H9 (cell line): ENCODE measurements around the gene PDZRN4. TPM values are rescaled to one million over a fixed set of nuclear protein-coding genes. Genes with fewer than 3 reads are reported as not detected.

Source experiments
- DNase-seq: peaks from one replicate; pipeline ENCODE4 v3.0.0-alpha.2; 2017
- H2AFZ ChIP-seq: one replicate; pipeline ENCODE4 v1.6.1; 2013; ENCODE audit warnings: mild to moderate bottlenecking, low read length, control low read depth, moderate library complexity
- H2AK5ac ChIP-seq: 2 replicates; pipeline ENCODE4 v1.6.1; 2013; ENCODE audit warnings: low read length, control low read depth, mixed read lengths; ENCODE audit not compliant: insufficient read length
- H2BK120ac ChIP-seq: one replicate; pipeline ENCODE4 v1.6.1; 2013; ENCODE audit warnings: low read depth, mild to moderate bottlenecking, low read length, control low read depth, inconsistent platforms; ENCODE audit not compliant: poor library complexity, severe bottlenecking
- H2BK12ac ChIP-seq: 2 replicates; pipeline ENCODE4 v1.6.1; 2013; ENCODE audit warnings: low read length, control low read depth, mixed read lengths, low read depth; ENCODE audit not compliant: insufficient read length
- H2BK15ac ChIP-seq: 2 replicates; pipeline ENCODE4 v1.6.1; 2013; ENCODE audit warnings: low read depth, low read length, control low read depth
- H2BK20ac ChIP-seq: one replicate; pipeline ENCODE4 v1.6.1; 2013; ENCODE audit warnings: low read depth, mild to moderate bottlenecking, low read length, control low read depth, inconsistent platforms; ENCODE audit not compliant: poor library complexity, severe bottlenecking
- H2BK5ac ChIP-seq: 2 replicates; pipeline ENCODE4 v1.6.1; 2013; ENCODE audit warnings: low read length, control low read depth, mixed read lengths; ENCODE audit not compliant: insufficient read length
- H3K14ac ChIP-seq: 2 replicates; pipeline ENCODE4 v1.6.1; 2013; ENCODE audit warnings: low read length, control low read depth; ENCODE audit not compliant: insufficient read depth
- H3K18ac ChIP-seq: 2 replicates; pipeline ENCODE4 v1.6.1; 2013; ENCODE audit warnings: low read depth, mild to moderate bottlenecking, mixed read lengths, low read length, control low read depth; ENCODE audit not compliant: insufficient read length
- H3K23ac ChIP-seq: 2 replicates; pipeline ENCODE4 v1.6.1; 2013; ENCODE audit warnings: low read length, control low read depth, mixed read lengths, low read depth; ENCODE audit not compliant: insufficient read length
- H3K23me2 ChIP-seq: 2 replicates; pipeline ENCODE4 v1.6.1; 2013; ENCODE audit warnings: low read depth, mild to moderate bottlenecking, mixed read lengths, low read length, control low read depth; ENCODE audit not compliant: insufficient read length, poor library complexity, severe bottlenecking
- H3K27ac ChIP-seq: 2 replicates; pipeline ENCODE4 v1.5.1; 2013; ENCODE audit warnings: low read length, control low read depth, mixed read lengths, low read depth; ENCODE audit not compliant: insufficient read length
- H3K27me3 ChIP-seq: 2 replicates; pipeline ENCODE4 v1.6.1; 2013; ENCODE audit warnings: low read length, control low read depth, inconsistent platforms; ENCODE audit not compliant: insufficient read depth
- H3K4ac ChIP-seq: 2 replicates; pipeline ENCODE4 v1.6.1; 2013; ENCODE audit warnings: low read depth, mild to moderate bottlenecking, control low read depth, inconsistent platforms, low read length, moderate library complexity
- H3K4me1 ChIP-seq: 2 replicates; pipeline ENCODE4 v1.6.1; 2013; ENCODE audit warnings: low read length, control low read depth, inconsistent platforms; ENCODE audit not compliant: insufficient read depth
- H3K4me2 ChIP-seq: 2 replicates; pipeline ENCODE4 v1.6.1; 2013; ENCODE audit warnings: low read length, control low read depth, mixed read lengths; ENCODE audit not compliant: insufficient read length, insufficient read depth
- H3K56ac ChIP-seq: 2 replicates; pipeline ENCODE4 v1.6.1; 2013; ENCODE audit warnings: low read depth, mild to moderate bottlenecking, mixed read lengths, low read length, control low read depth; ENCODE audit not compliant: insufficient read length
- H3K79me1 ChIP-seq: 2 replicates; pipeline ENCODE4 v1.6.1; 2013; ENCODE audit warnings: low read depth, mild to moderate bottlenecking, moderate library complexity, low read length, control low read depth, inconsistent platforms; ENCODE audit not compliant: insufficient read depth, poor library complexity, severe bottlenecking
- H3K79me2 ChIP-seq: 2 replicates; pipeline ENCODE4 v1.6.1; 2013; ENCODE audit warnings: low read length, control low read depth, inconsistent platforms; ENCODE audit not compliant: insufficient read depth
- H3K9ac ChIP-seq: 2 replicates; pipeline ENCODE4 v1.6.1; 2013; ENCODE audit warnings: low read length, control low read depth, mixed read lengths; ENCODE audit not compliant: insufficient read length; ENCODE audit errors: extremely low read depth
- H3K9me3 ChIP-seq: one replicate; pipeline ENCODE4 v1.6.1; 2013; ENCODE audit warnings: low read depth, low read length, inconsistent platforms; ENCODE audit not compliant: control insufficient read depth
- H3T11ph ChIP-seq: one replicate; pipeline ENCODE4 v1.6.1; 2013; ENCODE audit warnings: mild to moderate bottlenecking, low read length, control low read depth, inconsistent platforms
- H4K20me1 ChIP-seq: one replicate; pipeline ENCODE4 v1.6.1; 2013; ENCODE audit not compliant: control insufficient read depth, insufficient read length, insufficient read depth
- H4K5ac ChIP-seq: 2 replicates; pipeline ENCODE4 v1.6.1; 2013; ENCODE audit warnings: low read depth, mild to moderate bottlenecking, mixed read lengths, low read length, control low read depth; ENCODE audit not compliant: insufficient read length
- H4K8ac ChIP-seq: replicated peaks from 2 replicates; pipeline ENCODE4 v1.6.1; 2013; ENCODE audit warnings: low read length, control low read depth, mixed read lengths, low read depth; ENCODE audit not compliant: insufficient read length
- H4K91ac ChIP-seq: 2 replicates; pipeline ENCODE4 v1.6.1; 2013; ENCODE audit warnings: low read depth, mild to moderate bottlenecking, moderate library complexity, mixed read lengths, low read length, control low read depth; ENCODE audit not compliant: insufficient read length
- H3K27ac Mint-ChIP-seq, 3 experiments: 2 replicates in 2 of 3; 3 replicates in 1 of 3; pipeline ENCODE4 v1.8.0; 2020 to 2021; ENCODE audit warnings: mixed read lengths in 3 of 3, mild to moderate bottlenecking in 1 of 3, moderate library complexity in 1 of 3
- H3K27me3 Mint-ChIP-seq: 2 replicates; pipeline ENCODE4 v1.8.0; 2021; ENCODE audit warnings: low read depth, mild to moderate bottlenecking, moderate library complexity, mixed read lengths
- H3K36me3 Mint-ChIP-seq, 3 experiments: 2 replicates in 2 of 3; 3 replicates in 1 of 3; pipeline ENCODE4 v1.8.0; 2020 to 2021; ENCODE audit warnings: low read depth in 3 of 3, mixed read lengths in 3 of 3; ENCODE audit not compliant: insufficient read depth in 1 of 3
- H3K4me1 Mint-ChIP-seq, 2 experiments: 2 replicates each; pipeline ENCODE4 v1.8.0; 2020; ENCODE audit warnings: mixed read lengths in 2 of 2
- H3K4me3 Mint-ChIP-seq, 2 experiments: 2 replicates in 1 of 2; 3 replicates in 1 of 2; pipeline ENCODE4 v1.8.0; 2020 to 2021; ENCODE audit warnings: mild to moderate bottlenecking in 2 of 2, mixed read lengths in 2 of 2, moderate library complexity in 1 of 2
- H3K9me3 Mint-ChIP-seq, 2 experiments: 2 replicates in 1 of 2; 3 replicates in 1 of 2; pipeline ENCODE4 v1.8.0; 2020; ENCODE audit warnings: mild to moderate bottlenecking in 2 of 2, mixed read lengths in 2 of 2, moderate library complexity in 1 of 2
- WGBS: extraction: QIAGEN DNeasy Blood & Tissue Kit; methylation state at CpG from one replicate; pipeline ENCODE4 v1.1.7; 2013; ENCODE audit warnings: missing lambda C conversion rate, low lambda C conversion rate, mixed read lengths; ENCODE audit not compliant: insufficient read length; ENCODE audit errors: extremely low coverage; 5-methylcytosine and 5-hydroxymethylcytosine counted together
- total RNA-seq: library from RNA; stranded (reverse); gene quantifications from 2 replicates; pipeline ENCODE4 v1.2.1, GENCODE V29; 2021
- TF ChIP-seq, protein P1 (sequence below): fragments of 200-600 bp; sonication (generic); conservative IDR thresholded peaks from 3 replicates; pipeline ENCODE4 v1.8.0; 2021; ENCODE audit warnings: antibody characterized with exemption, mild to moderate bottlenecking

The PDZRN4 gene
- total RNA-seq, 1 experiment from 2014 or later = not detected

DNA sequence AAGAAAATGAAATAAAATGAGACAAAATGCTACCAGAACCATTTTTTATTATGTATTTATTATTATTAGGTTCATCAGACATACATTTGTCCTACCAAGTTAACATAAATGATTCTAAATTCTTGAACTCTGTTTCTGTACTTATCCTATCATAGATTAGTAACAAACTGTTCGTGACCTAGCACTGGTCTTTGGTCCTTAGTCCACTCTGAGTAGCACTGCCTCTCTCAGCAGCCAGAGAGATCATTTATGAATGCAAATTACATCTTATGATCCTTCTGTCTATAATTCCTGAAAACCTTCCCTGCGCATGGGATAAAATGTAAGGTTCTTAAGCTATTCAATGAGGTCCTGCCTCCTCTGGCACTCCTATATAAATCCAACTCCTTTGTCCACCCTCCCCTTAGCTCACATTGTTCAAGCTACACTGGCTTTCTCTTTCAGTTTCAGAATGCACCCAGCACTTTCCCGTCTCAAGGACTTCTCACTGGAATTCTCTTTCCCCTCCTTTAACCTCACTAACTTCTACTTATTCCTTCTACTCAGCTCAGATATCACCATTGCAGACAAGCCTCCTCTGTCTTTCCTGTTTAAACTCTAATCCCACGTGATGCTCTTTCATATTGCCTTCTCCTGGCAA, 17.1 kb downstream of the PDZRN4 start:
- no peak overlapping the region for H2AFZ ChIP-seq
- no peak overlapping the region for H3K4me3 Mint-ChIP-seq
- WGBS = no CpG with 5 or more reads among the region's 4 CpGs

More for the DNA sequence above, 17.1 kb downstream of the PDZRN4 start:
- Histone ChIP-seq H3T11ph (no peak overlapping the region), H3K9ac (no peak overlapping the region), H2BK120ac (no peak overlapping the region), H3K23me2 (no peaks in the 10 kb centered on the region), H3K79me1 (no peaks in the 10 kb centered on the region), H3K14ac (no peak overlapping the region), H3K4me2 (no peak overlapping the region), H3K18ac (no peak overlapping the region), H2BK20ac (no peak overlapping the region), H4K8ac (no peak overlapping the region), H4K91ac (no peak overlapping the region), H2BK5ac (no peak overlapping the region), H3K4me1 (no peaks in the 10 kb centered on the region), H3K56ac (no peak overlapping the region), H4K5ac (no peak overlapping the region), H4K20me1 (no peaks in the 10 kb centered on the region), H2BK15ac (no peak overlapping the region), H3K4ac (no peak overlapping the region), H3K27me3 (no peaks in the 10 kb centered on the region), H3K23ac (no peak overlapping the region), H3K9me3 (no peaks in the 10 kb centered on the region), H3K27ac (no peak overlapping the region), H3K79me2 (no peaks in the 10 kb centered on the region), H2BK12ac (no peak overlapping the region), H2AK5ac (no peak overlapping the region)
- TF ChIP-seq, protein P1, sequence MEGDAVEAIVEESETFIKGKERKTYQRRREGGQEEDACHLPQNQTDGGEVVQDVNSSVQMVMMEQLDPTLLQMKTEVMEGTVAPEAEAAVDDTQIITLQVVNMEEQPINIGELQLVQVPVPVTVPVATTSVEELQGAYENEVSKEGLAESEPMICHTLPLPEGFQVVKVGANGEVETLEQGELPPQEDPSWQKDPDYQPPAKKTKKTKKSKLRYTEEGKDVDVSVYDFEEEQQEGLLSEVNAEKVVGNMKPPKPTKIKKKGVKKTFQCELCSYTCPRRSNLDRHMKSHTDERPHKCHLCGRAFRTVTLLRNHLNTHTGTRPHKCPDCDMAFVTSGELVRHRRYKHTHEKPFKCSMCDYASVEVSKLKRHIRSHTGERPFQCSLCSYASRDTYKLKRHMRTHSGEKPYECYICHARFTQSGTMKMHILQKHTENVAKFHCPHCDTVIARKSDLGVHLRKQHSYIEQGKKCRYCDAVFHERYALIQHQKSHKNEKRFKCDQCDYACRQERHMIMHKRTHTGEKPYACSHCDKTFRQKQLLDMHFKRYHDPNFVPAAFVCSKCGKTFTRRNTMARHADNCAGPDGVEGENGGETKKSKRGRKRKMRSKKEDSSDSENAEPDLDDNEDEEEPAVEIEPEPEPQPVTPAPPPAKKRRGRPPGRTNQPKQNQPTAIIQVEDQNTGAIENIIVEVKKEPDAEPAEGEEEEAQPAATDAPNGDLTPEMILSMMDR = no peak
- DNase-seq = no peak
- Mint-ChIP-seq H3K27ac (no peak overlapping the region), H3K27me3 (peaks cover 1% of the 10 kb centered on the region; the same call in 1 of the 2 replicates), H3K9me3 (no peaks in the 10 kb centered on the region), H3K4me1 (peaks cover 0 to 10% of the 10 kb centered on the region in 2 experiments; a peak in 1 of 4 replicates), H3K36me3 (no peaks in the 10 kb centered on the region)
